Measurements from ENCODE around the gene MAG. TPM values are rescaled to one million over a fixed set of nuclear protein-coding genes. Genes with fewer than 3 reads are reported as not detected.

MAG gene
- polyA plus RNA-seq, 3 donors = not detected

DNA sequence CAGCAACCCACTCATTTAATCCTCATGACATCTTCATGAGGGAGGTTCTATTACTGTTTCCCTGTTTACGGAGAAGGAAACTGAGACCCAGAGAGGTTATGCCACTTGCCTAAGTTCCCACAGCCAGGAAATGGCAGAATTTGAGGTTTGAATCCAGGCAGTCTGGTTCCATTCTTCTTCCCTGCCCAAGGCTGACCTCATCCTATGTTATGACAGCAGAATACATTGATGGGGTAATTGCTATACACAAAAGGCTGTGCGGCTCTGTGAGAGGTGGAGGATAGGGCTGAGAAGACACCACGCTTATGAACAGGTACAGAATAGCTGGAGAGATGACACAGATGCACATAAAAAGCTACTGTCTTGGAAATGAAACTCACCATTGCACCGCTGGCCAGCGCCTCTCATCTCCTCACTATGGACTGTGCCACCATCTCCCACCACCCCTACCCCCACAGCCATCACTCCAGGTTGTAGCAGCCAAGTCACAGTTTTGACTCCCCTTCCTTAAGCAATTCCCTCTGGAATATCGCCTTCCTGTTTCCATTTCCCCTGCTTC is 11.5 kb downstream of the MAG start:
- Mint-ChIP-seq H3K9me3 (peaks cover 0 to 2% (median 0%) of the 10 kb centered on the region in 7 donors), H3K4me3 (no peak overlapping the region), H3K36me3 (peaks cover 0 to 3% of the 10 kb centered on the region in 2 donors), H3K4me1 (peaks cover 34% of the 10 kb centered on the region), H3K27me3 (ENCODE audit: low read depth in 3 of 3) (peaks cover 1 to 4% (median 2%) of the 10 kb centered on the region in 3 donors), H3K27ac (peak overlapping the region in 1 of 7 donors; percentile 22)
- Histone ChIP-seq H4K20me1 (ENCODE audit: insufficient read depth, low read length) (no peaks in the 10 kb centered on the region), H3K4me2 (replicated peaks; ENCODE audit: extremely low read depth, low read length, poor library complexity, severe bottlenecking) (no peak overlapping the region), H3K4me1 (ENCODE audit: control insufficient read depth in 1 of 2, insufficient read depth in 2 of 2, low read length in 2 of 2) (peaks cover 18 to 21% of the 10 kb centered on the region in 2 donors), H3K4me3 (replicated peaks in 1 of 3; ENCODE audit: low read depth in 2 of 3, low read length in 3 of 3) (no peak overlapping the region), H3K27me3 (ENCODE audit: control insufficient read depth in 2 of 2, insufficient read depth in 2 of 2, low read length in 2 of 2) (no peaks in the 10 kb centered on the region), H3K9ac (ENCODE audit: insufficient read depth, low read length, poor library complexity, severe bottlenecking) (no peak overlapping the region), H3K27ac (ENCODE audit: low read depth in 1 of 2, low read length in 2 of 2) (no peak overlapping the region), H3K9me3 (replicated peaks in 1 of 2; ENCODE audit: control insufficient read depth in 1 of 2, insufficient read depth in 1 of 2, low read length in 2 of 2) (no peaks in the 10 kb centered on the region), H3K36me3 (replicated peaks in 1 of 2; ENCODE audit: control insufficient read depth in 1 of 2, insufficient read depth in 2 of 2, low read length in 2 of 2) (no peaks in the 10 kb centered on the region), H2AFZ (ENCODE audit: insufficient read depth, low read depth, low read length, poor library complexity, severe bottlenecking) (no peak overlapping the region), H3K79me2 (ENCODE audit: insufficient read depth, low read length) (no peaks in the 10 kb centered on the region)
- DNase-seq = no peak
- 93% methylated on average over 3 of the region's 6 CpGs for WGBS (ENCODE audit: insufficient coverage)
- intact Hi-C loops (cut with micrococcal nuclease) = loop anchor here in 1 of 2 donors (10.0 kb wide), 1 partner anchor 51 kb away; the partner anchor contains the start of gene FFAR3
- no peak for TF ChIP-seq CTCF (IDR thresholded peaks at IDR 0.05)

DNA sequence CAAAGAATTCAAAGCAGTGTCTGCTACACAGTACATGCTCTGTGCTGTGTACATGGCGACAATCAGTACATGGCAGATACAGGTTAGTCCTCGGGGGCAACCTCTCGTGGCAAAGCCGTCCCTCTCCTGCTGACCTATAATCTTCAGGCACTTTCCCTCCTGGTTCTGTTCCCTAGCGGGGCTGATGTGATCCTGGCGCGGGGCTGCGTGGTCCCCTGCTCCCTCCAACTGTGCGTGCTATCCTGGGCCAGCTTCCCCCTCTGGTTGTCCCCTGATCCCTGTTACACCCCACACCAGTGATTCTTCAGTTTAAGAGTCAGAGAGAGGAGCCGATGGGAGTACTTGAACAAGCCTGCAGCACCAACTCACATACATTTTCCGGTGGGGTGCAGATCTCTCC is 12.1 kb downstream of the MAG start:
- Mint-ChIP-seq H3K4me3 (no peak overlapping the region), H3K9me3 (peaks cover 0 to 2% (median 0%) of the 10 kb centered on the region in 7 donors), H3K4me1 (peaks cover 35% of the 10 kb centered on the region), H3K27me3 (ENCODE audit: low read depth in 3 of 3) (peaks cover 1 to 4% (median 2%) of the 10 kb centered on the region in 3 donors), H3K27ac (peak overlapping the region in 4 of 7 donors; percentile 6 to 48 (median 24)), H3K36me3 (peaks cover 0 to 6% of the 10 kb centered on the region in 2 donors)
- Histone ChIP-seq H3K4me1 (ENCODE audit: control insufficient read depth in 1 of 2, insufficient read depth in 2 of 2, low read length in 2 of 2) (peaks cover 18 to 21% of the 10 kb centered on the region in 2 donors), H3K4me3 (replicated peaks in 1 of 3; ENCODE audit: low read depth in 2 of 3, low read length in 3 of 3) (no peak overlapping the region), H3K36me3 (replicated peaks in 1 of 2; ENCODE audit: control insufficient read depth in 1 of 2, insufficient read depth in 2 of 2, low read length in 2 of 2) (no peaks in the 10 kb centered on the region), H3K9ac (ENCODE audit: insufficient read depth, low read length, poor library complexity, severe bottlenecking) (no peak overlapping the region), H4K20me1 (ENCODE audit: insufficient read depth, low read length) (no peaks in the 10 kb centered on the region), H3K27ac (ENCODE audit: low read depth in 1 of 2, low read length in 2 of 2) (no peak overlapping the region), H3K79me2 (ENCODE audit: insufficient read depth, low read length) (no peaks in the 10 kb centered on the region), H3K27me3 (ENCODE audit: control insufficient read depth in 2 of 2, insufficient read depth in 2 of 2, low read length in 2 of 2) (no peaks in the 10 kb centered on the region), H3K9me3 (replicated peaks in 1 of 2; ENCODE audit: control insufficient read depth in 1 of 2, insufficient read depth in 1 of 2, low read length in 2 of 2) (no peaks in the 10 kb centered on the region), H2AFZ (ENCODE audit: insufficient read depth, low read depth, low read length, poor library complexity, severe bottlenecking) (no peak overlapping the region), H3K4me2 (replicated peaks; ENCODE audit: extremely low read depth, low read length, poor library complexity, severe bottlenecking) (no peak overlapping the region)
- WGBS (ENCODE audit: insufficient coverage) = 95% methylated on average over 10 of the region's 11 CpGs
- intact Hi-C loops (cut with micrococcal nuclease) = loop anchor here in 1 of 2 donors (10.0 kb wide), 1 partner anchor 51 kb away; the partner anchor contains the start of gene FFAR3
- DNase-seq = no peak
- no peak for TF ChIP-seq CTCF (IDR thresholded peaks at IDR 0.05)

Data from CD14-positive monocyte (primary cell).